Right lobe of liver (tissue), 6 donors: ENCODE data around the gene SMIM10L2A. TPM values are rescaled to one million over a fixed set of nuclear protein-coding genes. Genes with fewer than 3 reads are reported as not detected.

Experiments
- ATAC-seq, 4 donors: fragments of 200-7000 bp; cut with Tn5 transposase; one replicate each; pipeline ENCODE4 v1.9.1; 2020; ENCODE audit warnings: mild to moderate bottlenecking in 4 of 4, moderate library complexity in 4 of 4
- DNase-seq, 3 donors: peaks; one replicate each; pipeline ENCODE4 v3.0.0-alpha.2; 2020
- H3K27ac ChIP-seq, 3 donors: fragments of 200-600 bp; one replicate each; pipeline ENCODE4 v1.8.0; 2022
- H3K27me3 ChIP-seq, 2 donors: fragments of 200-600 bp; one replicate each; pipeline ENCODE4 v1.8.0; 2022
- H3K36me3 ChIP-seq, 4 donors: fragments of 200-600 bp; sonication (generic) in 1 of 4; one replicate each; pipeline versions ENCODE4 v1.5.1 to v1.8.0; 2017 to 2022; ENCODE audit warnings: control low read depth in 1 of 4
- H3K4me1 ChIP-seq, 4 donors: fragments of 200-600 bp; sonication (generic) in 1 of 4; one replicate each; pipeline versions ENCODE4 v1.5.1 to v1.8.0; 2017 to 2022; ENCODE audit warnings: control low read depth in 1 of 4
- H3K4me3 ChIP-seq, 3 donors: fragments of 200-600 bp; one replicate each; pipeline ENCODE4 v1.8.0; 2022
- H3K9me3 ChIP-seq, 4 donors: fragments of 200-600 bp; sonication (generic) in 1 of 4; one replicate each; pipeline versions ENCODE4 v1.5.1 to v1.8.0; 2017 to 2022; ENCODE audit warnings: control low read depth in 1 of 4
- POLR2A ChIP-seq: fragments of 450-650 bp; IDR thresholded peaks from one replicate; pipeline ENCODE4 v1.6.1; 2017; ENCODE audit warnings: antibody characterized with exemption, mild to moderate bottlenecking
- WGBS: methylation state at CpG from one replicate; pipeline ENCODE4 v1.1.6; 2018; ENCODE audit warnings: low coverage, low lambda C conversion rate; ENCODE audit not compliant: insufficient coverage; ENCODE audit errors: missing lambda C conversion rate; 5-methylcytosine and 5-hydroxymethylcytosine counted together
- intact Hi-C, 2 donors: fragments of 100-400 bp; cut with DNase I; formaldehyde crosslinking; loops; one replicate each; pipeline versions ENCODE4 v1.11.2 to v1.14.1; 2022
- total RNA-seq, 6 experiments: library from RNA; depleted of rRNA in 2 of 6; stranded (reverse); fragments of >200 nt in 2 of 6; fragmentation: NEBNext Ultra II Directional in 3 of 6; extraction: Animal tissue kit (Norgen Biotek cat#: 25700) in 3 of 6; gene quantifications; one replicate each; pipeline versions ENCODE4 v1.1.0 to v1.2.4, GENCODE V29; 2016 to 2023
- TF ChIP-seq, protein P1 (sequence below), 4 donors: fragments of 200-600 bp in 3 of 4; fragments of 450-650 bp in 1 of 4; IDR thresholded peaks; one replicate each; pipeline versions ENCODE4 v1.5.1 to v1.8.0; 2016 to 2022; ENCODE audit warnings: antibody characterized with exemption in 4 of 4, mild to moderate bottlenecking in 2 of 4
- donor health status: DM: no; HTN: yes; CAD: no.
- donor health status: DM: no; HTN: no; CAD: no.
- donor health status: DM: no; HTN: no; CAD: no.
- donor health status: DM: no; HTN: yes; CAD: no.
- donor health status: DM: no; HTN: yes; CAD: no.

The SMIM10L2A gene
- total RNA-seq, 6 experiments from 2014 or later: 0.06 to 0.18 (median 0.16) TPM

DNA sequence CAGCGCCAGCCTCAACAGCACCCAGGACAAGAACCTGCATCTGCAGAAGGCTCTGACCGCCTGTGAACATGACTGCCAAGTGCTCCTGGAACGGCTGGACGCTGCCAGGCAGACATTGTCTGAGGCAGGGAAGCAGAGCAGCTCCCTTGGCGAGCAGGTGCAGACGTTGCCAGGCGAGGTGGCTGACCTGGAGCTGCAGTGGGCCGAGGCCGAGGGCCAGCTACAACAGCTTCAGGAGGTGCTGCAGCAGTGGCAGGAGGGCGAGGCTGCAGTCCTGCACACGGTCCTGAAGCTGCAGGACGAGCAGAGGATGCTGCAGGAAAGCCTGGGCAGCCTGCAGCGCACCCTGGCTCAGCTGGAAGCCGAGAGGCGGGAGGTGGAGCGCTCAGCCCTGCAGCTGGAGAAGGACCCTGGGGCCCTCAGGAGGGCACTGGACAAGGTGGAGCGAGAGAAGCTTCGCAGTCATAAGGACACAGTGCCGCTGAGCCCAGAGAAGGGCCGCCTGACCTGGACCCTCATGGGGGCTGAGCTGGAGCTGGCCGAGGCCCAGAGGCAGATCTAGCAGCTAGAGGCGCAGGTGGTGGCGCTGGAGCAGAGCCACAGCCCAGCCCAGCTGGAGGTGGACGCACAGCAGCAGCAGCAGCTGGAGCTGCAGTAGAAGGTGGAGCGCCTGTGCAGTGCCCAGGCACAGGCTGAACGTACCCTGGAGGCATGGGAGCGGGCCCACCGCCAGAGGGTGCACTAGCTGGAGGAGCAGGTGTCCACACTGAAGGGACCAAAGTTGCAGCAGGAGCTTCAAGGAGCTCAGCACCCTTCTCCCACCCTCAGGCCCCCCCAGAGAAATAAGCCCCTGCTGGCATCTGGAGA lies 16.4 kb downstream of the SMIM10L2A start:
- Histone ChIP-seq H3K36me3 (no peaks in the 10 kb centered on the region), H3K27ac (no peak overlapping the region), H3K27me3 (no peaks in the 10 kb centered on the region), H3K4me1 (no peaks in the 10 kb centered on the region), H3K4me3 (no peak overlapping the region), H3K9me3 (no peaks in the 10 kb centered on the region)
- ATAC-seq (peak in 2 of 4 donors; percentile 18 to 33), DNase-seq (no peak)
- TF ChIP-seq, protein P1, sequence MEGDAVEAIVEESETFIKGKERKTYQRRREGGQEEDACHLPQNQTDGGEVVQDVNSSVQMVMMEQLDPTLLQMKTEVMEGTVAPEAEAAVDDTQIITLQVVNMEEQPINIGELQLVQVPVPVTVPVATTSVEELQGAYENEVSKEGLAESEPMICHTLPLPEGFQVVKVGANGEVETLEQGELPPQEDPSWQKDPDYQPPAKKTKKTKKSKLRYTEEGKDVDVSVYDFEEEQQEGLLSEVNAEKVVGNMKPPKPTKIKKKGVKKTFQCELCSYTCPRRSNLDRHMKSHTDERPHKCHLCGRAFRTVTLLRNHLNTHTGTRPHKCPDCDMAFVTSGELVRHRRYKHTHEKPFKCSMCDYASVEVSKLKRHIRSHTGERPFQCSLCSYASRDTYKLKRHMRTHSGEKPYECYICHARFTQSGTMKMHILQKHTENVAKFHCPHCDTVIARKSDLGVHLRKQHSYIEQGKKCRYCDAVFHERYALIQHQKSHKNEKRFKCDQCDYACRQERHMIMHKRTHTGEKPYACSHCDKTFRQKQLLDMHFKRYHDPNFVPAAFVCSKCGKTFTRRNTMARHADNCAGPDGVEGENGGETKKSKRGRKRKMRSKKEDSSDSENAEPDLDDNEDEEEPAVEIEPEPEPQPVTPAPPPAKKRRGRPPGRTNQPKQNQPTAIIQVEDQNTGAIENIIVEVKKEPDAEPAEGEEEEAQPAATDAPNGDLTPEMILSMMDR (IDR thresholded peaks at IDR 0.05): peak in 1 of 4 donors; percentile 13
- TF ChIP-seq POLR2A: no peak
- intact Hi-C loops: no loop called here
- WGBS: 63% methylated on average over 8 of the region's 28 CpGs

DNA sequence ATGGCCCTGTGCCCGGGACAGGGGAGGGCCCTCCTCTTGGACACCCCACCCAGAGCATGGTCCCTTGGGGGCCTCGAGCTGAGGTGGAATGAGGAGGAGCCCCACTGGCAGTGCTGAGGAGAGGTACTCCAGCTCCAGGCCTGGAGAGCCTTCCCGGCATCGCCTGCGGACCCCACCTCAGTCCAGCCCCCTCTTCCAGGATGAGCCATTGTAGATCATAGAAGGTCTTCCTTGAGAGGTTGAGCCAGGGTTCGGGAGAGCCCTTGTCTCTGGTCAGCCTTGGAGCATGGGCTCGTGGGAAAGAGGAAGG lies 16.9 kb downstream of the SMIM10L2A start:
- no peaks in the 10 kb centered on the region for H3K9me3 ChIP-seq
- no CpG with 5 or more reads among the region's 7 CpGs for WGBS
- ATAC-seq (peak in 1 of 4 donors; percentile 6), DNase-seq (no peak)
- TF ChIP-seq POLR2A: no peak
- TF ChIP-seq, protein P1 (IDR thresholded peaks at IDR 0.05): no peak
- no peaks in the 10 kb centered on the region for H3K36me3 ChIP-seq
- H3K27ac ChIP-seq: no peak overlapping the region
- H3K4me3 ChIP-seq: no peak overlapping the region
- no peaks in the 10 kb centered on the region for H3K27me3 ChIP-seq
- no peaks in the 10 kb centered on the region for H3K4me1 ChIP-seq
- intact Hi-C loops: no loop called here

DNA sequence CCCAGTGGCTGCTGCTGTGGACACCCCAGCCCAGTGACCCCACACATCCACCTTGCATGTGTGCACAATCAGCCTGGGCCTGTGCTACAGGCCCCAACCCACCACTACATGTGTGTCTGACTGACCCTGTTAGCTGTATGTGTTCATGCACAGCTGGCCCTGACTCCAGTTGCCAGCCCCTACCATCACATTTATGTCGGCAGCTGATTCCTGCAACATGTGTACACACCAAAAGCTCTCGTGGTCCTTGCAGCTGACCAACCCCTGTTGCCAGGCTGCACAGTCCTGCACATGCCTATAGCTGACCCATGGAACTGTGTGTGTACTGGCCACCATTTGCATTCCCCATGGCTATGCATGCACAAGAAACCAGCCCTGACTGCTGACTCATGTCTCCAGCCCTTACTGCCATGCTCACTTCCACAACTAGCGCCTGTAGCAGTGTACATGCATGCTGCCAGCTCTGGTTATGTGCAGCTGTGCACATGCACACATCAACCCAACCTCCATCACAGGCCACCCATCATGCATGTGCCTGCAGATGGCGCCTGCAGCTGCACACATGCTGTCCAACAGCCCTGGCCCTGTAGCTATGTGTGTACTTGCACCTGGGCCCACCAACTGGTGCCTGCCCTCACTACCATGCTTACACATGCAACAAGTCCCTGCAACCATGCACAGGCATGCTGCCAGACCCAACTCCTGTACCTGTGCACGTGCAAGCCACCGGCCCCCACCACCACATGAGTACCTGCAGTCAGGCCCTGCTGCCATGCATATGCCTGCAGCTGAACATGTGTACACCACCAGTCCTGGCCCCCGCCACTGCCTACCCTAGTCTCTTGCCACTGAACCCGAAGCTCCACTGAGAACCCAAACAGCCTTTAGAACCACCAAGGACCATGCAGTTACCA lies 28.1 kb downstream of the SMIM10L2A start:
- H3K9me3 ChIP-seq: no peaks in the 10 kb centered on the region
- H3K27me3 ChIP-seq: peaks cover 0 to 5% of the 10 kb centered on the region in 2 donors
- 83% methylated on average over 3 of the region's 8 CpGs for WGBS
- H3K36me3 ChIP-seq: no peaks in the 10 kb centered on the region
- ATAC-seq: no peak
- TF ChIP-seq, protein P1 (IDR thresholded peaks at IDR 0.05): no peak
- TF ChIP-seq POLR2A: no peak
- DNase-seq: no peak
- no peak overlapping the region for H3K27ac ChIP-seq
- no peak overlapping the region for H3K4me3 ChIP-seq
- intact Hi-C loops: no loop called here
- no peaks in the 10 kb centered on the region for H3K4me1 ChIP-seq

DNA sequence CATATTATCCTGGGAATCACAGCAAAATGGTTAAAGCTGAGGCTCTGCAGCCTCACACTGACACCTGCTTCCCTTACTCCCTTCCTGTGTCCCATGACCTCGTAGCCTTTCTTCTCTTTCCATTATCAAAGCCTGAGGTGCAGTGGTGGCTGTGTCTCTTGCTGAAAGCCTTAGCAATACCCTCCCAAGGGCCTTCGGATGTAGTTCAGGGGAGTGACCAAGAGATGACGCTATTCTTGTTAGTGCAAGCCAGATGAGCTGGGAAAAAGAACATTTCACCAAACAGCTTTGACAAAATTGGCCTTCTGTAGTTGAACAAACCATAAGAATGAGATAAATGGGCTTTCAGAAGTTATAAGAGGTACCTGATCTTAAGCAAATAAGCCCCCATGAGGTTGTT lies 31.6 kb downstream of the SMIM10L2A start:
- Histone ChIP-seq H3K4me1 (no peaks in the 10 kb centered on the region), H3K9me3 (no peaks in the 10 kb centered on the region), H3K4me3 (no peak overlapping the region), H3K27ac (no peak overlapping the region), H3K36me3 (no peaks in the 10 kb centered on the region), H3K27me3 (peaks cover 0 to 5% of the 10 kb centered on the region in 2 donors)
- TF ChIP-seq, protein P1 (IDR thresholded peaks at IDR 0.05): no peak
- TF ChIP-seq POLR2A: no peak
- ATAC-seq (no peak), DNase-seq (no peak)
- 31% methylated on average over 3 of the region's 3 CpGs for WGBS
- intact Hi-C loops: no loop called here
